H9 (cell line): ENCODE results near the gene KRTAP1-3. TPM values are rescaled to one million over a fixed set of nuclear protein-coding genes. Genes with fewer than 3 reads are reported as not detected.

Experiments
- DNase-seq: peaks from one replicate; pipeline ENCODE4 v3.0.0-alpha.2; 2017
- H2AFZ ChIP-seq: one replicate; pipeline ENCODE4 v1.6.1; 2013; ENCODE audit warnings: mild to moderate bottlenecking, low read length, control low read depth, moderate library complexity
- H2AK5ac ChIP-seq: 2 replicates; pipeline ENCODE4 v1.6.1; 2013; ENCODE audit warnings: low read length, control low read depth, mixed read lengths; ENCODE audit not compliant: insufficient read length
- H2BK120ac ChIP-seq: one replicate; pipeline ENCODE4 v1.6.1; 2013; ENCODE audit warnings: low read depth, mild to moderate bottlenecking, low read length, control low read depth, inconsistent platforms; ENCODE audit not compliant: poor library complexity, severe bottlenecking
- H2BK12ac ChIP-seq: 2 replicates; pipeline ENCODE4 v1.6.1; 2013; ENCODE audit warnings: low read length, control low read depth, mixed read lengths, low read depth; ENCODE audit not compliant: insufficient read length
- H2BK15ac ChIP-seq: 2 replicates; pipeline ENCODE4 v1.6.1; 2013; ENCODE audit warnings: low read depth, low read length, control low read depth
- H2BK20ac ChIP-seq: one replicate; pipeline ENCODE4 v1.6.1; 2013; ENCODE audit warnings: low read depth, mild to moderate bottlenecking, low read length, control low read depth, inconsistent platforms; ENCODE audit not compliant: poor library complexity, severe bottlenecking
- H2BK5ac ChIP-seq: 2 replicates; pipeline ENCODE4 v1.6.1; 2013; ENCODE audit warnings: low read length, control low read depth, mixed read lengths; ENCODE audit not compliant: insufficient read length
- H3K14ac ChIP-seq: 2 replicates; pipeline ENCODE4 v1.6.1; 2013; ENCODE audit warnings: low read length, control low read depth; ENCODE audit not compliant: insufficient read depth
- H3K18ac ChIP-seq: 2 replicates; pipeline ENCODE4 v1.6.1; 2013; ENCODE audit warnings: low read depth, mild to moderate bottlenecking, mixed read lengths, low read length, control low read depth; ENCODE audit not compliant: insufficient read length
- H3K23ac ChIP-seq: 2 replicates; pipeline ENCODE4 v1.6.1; 2013; ENCODE audit warnings: low read length, control low read depth, mixed read lengths, low read depth; ENCODE audit not compliant: insufficient read length
- H3K23me2 ChIP-seq: 2 replicates; pipeline ENCODE4 v1.6.1; 2013; ENCODE audit warnings: low read depth, mild to moderate bottlenecking, mixed read lengths, low read length, control low read depth; ENCODE audit not compliant: insufficient read length, poor library complexity, severe bottlenecking
- H3K27ac ChIP-seq: 2 replicates; pipeline ENCODE4 v1.5.1; 2013; ENCODE audit warnings: low read length, control low read depth, mixed read lengths, low read depth; ENCODE audit not compliant: insufficient read length
- H3K27me3 ChIP-seq: 2 replicates; pipeline ENCODE4 v1.6.1; 2013; ENCODE audit warnings: low read length, control low read depth, inconsistent platforms; ENCODE audit not compliant: insufficient read depth
- H3K4ac ChIP-seq: 2 replicates; pipeline ENCODE4 v1.6.1; 2013; ENCODE audit warnings: low read depth, mild to moderate bottlenecking, control low read depth, inconsistent platforms, low read length, moderate library complexity
- H3K4me1 ChIP-seq: 2 replicates; pipeline ENCODE4 v1.6.1; 2013; ENCODE audit warnings: low read length, control low read depth, inconsistent platforms; ENCODE audit not compliant: insufficient read depth
- H3K4me2 ChIP-seq: 2 replicates; pipeline ENCODE4 v1.6.1; 2013; ENCODE audit warnings: low read length, control low read depth, mixed read lengths; ENCODE audit not compliant: insufficient read length, insufficient read depth
- H3K56ac ChIP-seq: 2 replicates; pipeline ENCODE4 v1.6.1; 2013; ENCODE audit warnings: low read depth, mild to moderate bottlenecking, mixed read lengths, low read length, control low read depth; ENCODE audit not compliant: insufficient read length
- H3K79me1 ChIP-seq: 2 replicates; pipeline ENCODE4 v1.6.1; 2013; ENCODE audit warnings: low read depth, mild to moderate bottlenecking, moderate library complexity, low read length, control low read depth, inconsistent platforms; ENCODE audit not compliant: insufficient read depth, poor library complexity, severe bottlenecking
- H3K79me2 ChIP-seq: 2 replicates; pipeline ENCODE4 v1.6.1; 2013; ENCODE audit warnings: low read length, control low read depth, inconsistent platforms; ENCODE audit not compliant: insufficient read depth
- H3K9ac ChIP-seq: 2 replicates; pipeline ENCODE4 v1.6.1; 2013; ENCODE audit warnings: low read length, control low read depth, mixed read lengths; ENCODE audit not compliant: insufficient read length; ENCODE audit errors: extremely low read depth
- H3K9me3 ChIP-seq: one replicate; pipeline ENCODE4 v1.6.1; 2013; ENCODE audit warnings: low read depth, low read length, inconsistent platforms; ENCODE audit not compliant: control insufficient read depth
- H3T11ph ChIP-seq: one replicate; pipeline ENCODE4 v1.6.1; 2013; ENCODE audit warnings: mild to moderate bottlenecking, low read length, control low read depth, inconsistent platforms
- H4K20me1 ChIP-seq: one replicate; pipeline ENCODE4 v1.6.1; 2013; ENCODE audit not compliant: control insufficient read depth, insufficient read length, insufficient read depth
- H4K5ac ChIP-seq: 2 replicates; pipeline ENCODE4 v1.6.1; 2013; ENCODE audit warnings: low read depth, mild to moderate bottlenecking, mixed read lengths, low read length, control low read depth; ENCODE audit not compliant: insufficient read length
- H4K8ac ChIP-seq: replicated peaks from 2 replicates; pipeline ENCODE4 v1.6.1; 2013; ENCODE audit warnings: low read length, control low read depth, mixed read lengths, low read depth; ENCODE audit not compliant: insufficient read length
- H4K91ac ChIP-seq: 2 replicates; pipeline ENCODE4 v1.6.1; 2013; ENCODE audit warnings: low read depth, mild to moderate bottlenecking, moderate library complexity, mixed read lengths, low read length, control low read depth; ENCODE audit not compliant: insufficient read length
- H3K27ac Mint-ChIP-seq, 3 experiments: 2 replicates in 2 of 3; 3 replicates in 1 of 3; pipeline ENCODE4 v1.8.0; 2020 to 2021; ENCODE audit warnings: mixed read lengths in 3 of 3, mild to moderate bottlenecking in 1 of 3, moderate library complexity in 1 of 3
- H3K27me3 Mint-ChIP-seq: 2 replicates; pipeline ENCODE4 v1.8.0; 2021; ENCODE audit warnings: low read depth, mild to moderate bottlenecking, moderate library complexity, mixed read lengths
- H3K36me3 Mint-ChIP-seq, 3 experiments: 2 replicates in 2 of 3; 3 replicates in 1 of 3; pipeline ENCODE4 v1.8.0; 2020 to 2021; ENCODE audit warnings: low read depth in 3 of 3, mixed read lengths in 3 of 3; ENCODE audit not compliant: insufficient read depth in 1 of 3
- H3K4me1 Mint-ChIP-seq, 2 experiments: 2 replicates each; pipeline ENCODE4 v1.8.0; 2020; ENCODE audit warnings: mixed read lengths in 2 of 2
- H3K4me3 Mint-ChIP-seq, 2 experiments: 2 replicates in 1 of 2; 3 replicates in 1 of 2; pipeline ENCODE4 v1.8.0; 2020 to 2021; ENCODE audit warnings: mild to moderate bottlenecking in 2 of 2, mixed read lengths in 2 of 2, moderate library complexity in 1 of 2
- H3K9me3 Mint-ChIP-seq, 2 experiments: 2 replicates in 1 of 2; 3 replicates in 1 of 2; pipeline ENCODE4 v1.8.0; 2020; ENCODE audit warnings: mild to moderate bottlenecking in 2 of 2, mixed read lengths in 2 of 2, moderate library complexity in 1 of 2
- CTCF ChIP-seq: fragments of 200-600 bp; sonication (generic); conservative IDR thresholded peaks from 3 replicates; pipeline ENCODE4 v1.8.0; 2021; ENCODE audit warnings: antibody characterized with exemption, mild to moderate bottlenecking
- WGBS: extraction: QIAGEN DNeasy Blood & Tissue Kit; methylation state at CpG from one replicate; pipeline ENCODE4 v1.1.7; 2013; ENCODE audit warnings: missing lambda C conversion rate, low lambda C conversion rate, mixed read lengths; ENCODE audit not compliant: insufficient read length; ENCODE audit errors: extremely low coverage; 5-methylcytosine and 5-hydroxymethylcytosine counted together
- total RNA-seq: library from RNA; stranded (reverse); gene quantifications from 2 replicates; pipeline ENCODE4 v1.2.1, GENCODE V29; 2021

Gene KRTAP1-3
- total RNA-seq, 1 experiment from 2014 or later = not detected

- Histone ChIP-seq H2AK5ac (no peak overlapping the region), H4K5ac (no peak overlapping the region), H3K23me2 (no peaks in the 10 kb centered on the region), H2BK20ac (no peak overlapping the region), H3K27ac (no peak overlapping the region), H3K18ac (no peak overlapping the region), H3T11ph (no peak overlapping the region), H2BK120ac (no peak overlapping the region), H2BK5ac (no peak overlapping the region), H3K4ac (no peak overlapping the region), H3K14ac (no peak overlapping the region), H3K4me1 (no peaks in the 10 kb centered on the region), H3K9me3 (no peaks in the 10 kb centered on the region), H2AFZ (no peak overlapping the region), H3K79me2 (no peaks in the 10 kb centered on the region), H3K4me2 (no peak overlapping the region), H2BK12ac (no peak overlapping the region), H3K27me3 (no peaks in the 10 kb centered on the region), H3K9ac (no peak overlapping the region), H4K20me1 (no peaks in the 10 kb centered on the region), H2BK15ac (no peak overlapping the region), H4K91ac (no peak overlapping the region), H3K56ac (no peak overlapping the region), H3K79me1 (no peaks in the 10 kb centered on the region), H3K23ac (no peak overlapping the region), H4K8ac (no peak overlapping the region)
- Mint-ChIP-seq H3K27ac (no peak overlapping the region), H3K9me3 (no peaks in the 10 kb centered on the region; a peak in 1 of 5 replicates), H3K36me3 (no peaks in the 10 kb centered on the region), H3K27me3 (no peaks in the 10 kb centered on the region; the same call in 1 of the 2 replicates), H3K4me1 (peaks cover 9 to 12% of the 10 kb centered on the region in 2 experiments), H3K4me3 (no peak overlapping the region)
- WGBS = no CpG with 5 or more reads among the region's 4 CpGs
- no peak for TF ChIP-seq CTCF
- DNase-seq = no peak
These were observed 48.0 kb upstream of the KRTAP1-3 start for GRCh38 chr17:41082626-41083025.
